Activated CD8-positive, alpha-beta T cell treated with anti-CD3 and anti-CD28 coated beads for 36 hours (primary cell): ENCODE results near the gene TCFL5. TPM values are rescaled to one million over a fixed set of nuclear protein-coding genes. Genes with fewer than 3 reads are reported as not detected.

Experiments used
- ATAC-seq: fragments of 200-7000 bp; cut with Tn5 transposase; one replicate; pipeline ENCODE4 v1.10.0; 2021; ENCODE audit warnings: mild to moderate bottlenecking, moderate library complexity
- CTCF ChIA-PET: fragments of 350-600 bp; sonication (Branson Sonifier 250); formaldehyde crosslinking; loops from one replicate; lab custom pipeline; 2021; ENCODE audit warnings: antibody characterized with exemption; lab: Charles Lee
- POLR2A ChIA-PET: fragments of 350-600 bp; sonication (Branson Sonifier 250); formaldehyde crosslinking; loops from one replicate; lab custom pipeline; 2021; ENCODE audit warnings: antibody characterized with exemption; lab: Charles Lee
- DNase-seq: peaks from one replicate; pipeline ENCODE4 v3.0.0-alpha.2; 2020
- H3K27ac Mint-ChIP-seq: one replicate; pipeline ENCODE4 v1.8.0; 2021; ENCODE audit warnings: mild to moderate bottlenecking, mixed read lengths
- H3K27me3 Mint-ChIP-seq: one replicate; pipeline ENCODE4 v1.8.0; 2021; ENCODE audit warnings: mixed read lengths
- H3K36me3 Mint-ChIP-seq: one replicate; pipeline ENCODE4 v1.8.0; 2021; ENCODE audit warnings: low read depth, mixed read lengths
- H3K4me1 Mint-ChIP-seq: one replicate; pipeline ENCODE4 v1.8.0; 2021; ENCODE audit warnings: low read depth, mixed read lengths
- H3K4me3 Mint-ChIP-seq: one replicate; pipeline ENCODE4 v1.8.0; 2021; ENCODE audit warnings: mild to moderate bottlenecking, moderate library complexity, mixed read lengths
- H3K9me3 Mint-ChIP-seq: one replicate; pipeline ENCODE4 v1.8.0; 2021; ENCODE audit warnings: mixed read lengths
- CTCF ChIP-seq: fragments of 200-600 bp; IDR thresholded peaks from one replicate; pipeline ENCODE4 v1.8.0; 2022; ENCODE audit warnings: antibody characterized with exemption, mild to moderate bottlenecking
- intact Hi-C: fragments of 100-400 bp; cut with micrococcal nuclease; formaldehyde crosslinking; loops from one replicate; pipeline ENCODE4 v1.10.0; 2022
- total RNA-seq, 2 experiments: library from RNA; stranded (reverse); gene quantifications; one replicate each; pipeline ENCODE4 v1.2.3, GENCODE V29; 2021

Gene TCFL5
- total RNA-seq, 2 experiments from 2014 or later: 7.5 to 7.6 TPM

- no peak for TF ChIP-seq CTCF
- Mint-ChIP-seq H3K9me3 (no peaks in the 10 kb centered on the region), H3K4me3 (no peak overlapping the region), H3K4me1 (peaks cover 24% of the 10 kb centered on the region), H3K36me3 (peaks cover 65% of the 10 kb centered on the region), H3K27ac (peak overlapping the region; percentile 10), H3K27me3 (no peaks in the 10 kb centered on the region)
- POLR2A ChIA-PET: interaction anchor here (1.2 to 1.9 kb wide), 2 partner anchors 11 to 45 kb away, joined by 4 read pairs; partner anchors contain the start of gene GID8
- DNase-seq (peak; percentile 59), ATAC-seq (peak; percentile 68)
- CTCF ChIA-PET: interaction anchor here (1.0 to 3.6 kb wide), 3 partner anchors 15 to 70 kb away, joined by 3 to 16 read pairs (median 4); no protein-coding TSS in a partner anchor
- intact Hi-C loops: no loop called here
Measured at GRCh38 chr20:62892348-62893304, 31.0 kb upstream of the TCFL5 start.

- H3K27me3 Mint-ChIP-seq: no peaks in the 10 kb centered on the region
- peaks cover 24% of the 10 kb centered on the region for H3K4me1 Mint-ChIP-seq
- no peaks in the 10 kb centered on the region for H3K9me3 Mint-ChIP-seq
- ChIA-PET POLR2A (no interaction called here), CTCF (interaction anchor here (1.2 to 2.6 kb wide), 2 partner anchors 16 to 18 kb away, joined by 4 to 14 read pairs; no protein-coding TSS in a partner anchor)
- peak overlapping the region; percentile 50 for H3K27ac Mint-ChIP-seq
- no peak overlapping the region for H3K4me3 Mint-ChIP-seq
- no peak for TF ChIP-seq CTCF
- ATAC-seq (peak; percentile 37), DNase-seq (peak; percentile 31)
- intact Hi-C loops: no loop called here
- H3K36me3 Mint-ChIP-seq: peaks cover 64% of the 10 kb centered on the region
Measured at GRCh38 chr20:62891111-62891510, 29.5 kb upstream of the TCFL5 start.

DNA sequence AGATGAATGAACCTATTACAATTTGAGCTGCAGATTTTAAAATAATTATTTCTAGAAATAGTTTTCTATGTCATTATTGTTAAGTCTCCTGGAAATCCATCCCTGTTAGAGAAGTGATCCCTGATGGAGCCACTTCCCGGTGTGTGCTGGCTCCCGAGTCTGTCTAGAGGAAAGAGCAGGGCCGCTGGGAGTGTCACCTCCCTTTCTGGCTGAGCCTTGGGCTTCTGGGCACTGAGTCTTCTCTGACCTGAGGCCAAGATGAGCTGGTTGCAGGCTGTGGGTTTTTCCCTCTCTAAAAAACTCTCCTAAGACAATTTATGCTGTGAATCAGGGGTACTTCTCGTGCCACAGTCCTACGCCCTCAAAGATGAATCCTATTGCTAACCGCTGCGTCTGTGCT, 28.8 kb upstream of the TCFL5 start:
- no peak overlapping the region for H3K4me3 Mint-ChIP-seq
- intact Hi-C loops: no loop called here
- no peaks in the 10 kb centered on the region for H3K9me3 Mint-ChIP-seq
- peaks cover 60% of the 10 kb centered on the region for H3K36me3 Mint-ChIP-seq
- peaks cover 24% of the 10 kb centered on the region for H3K4me1 Mint-ChIP-seq
- peak overlapping the region; percentile 50 for H3K27ac Mint-ChIP-seq
- TF ChIP-seq CTCF: no peak
- ATAC-seq: no peak
- ChIA-PET CTCF (interaction anchor here (1.2 to 2.6 kb wide), 2 partner anchors 17 to 19 kb away, joined by 4 to 14 read pairs; no protein-coding TSS in a partner anchor), POLR2A (no interaction called here)
- DNase-seq: no peak
- no peaks in the 10 kb centered on the region for H3K27me3 Mint-ChIP-seq

DNA sequence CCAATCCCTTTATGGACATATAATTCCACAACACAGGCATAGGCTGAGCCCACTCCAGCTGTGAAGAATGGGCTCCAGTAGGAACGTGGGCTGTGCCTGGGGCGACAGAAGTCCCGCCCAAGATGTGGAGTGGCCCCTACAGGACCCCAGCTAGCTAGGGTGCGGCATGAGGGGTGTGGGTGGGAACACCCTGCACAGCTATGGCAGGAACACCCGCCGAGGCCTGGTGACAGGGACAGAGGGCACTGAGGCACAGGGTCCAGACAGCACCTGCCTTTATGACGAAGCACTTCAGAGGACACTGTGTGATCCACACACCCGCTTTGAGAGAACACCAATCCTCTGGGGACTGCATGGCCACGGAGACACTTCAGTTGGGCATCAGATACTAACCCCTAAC, 28.2 kb upstream of the TCFL5 start:
- intact Hi-C loops: no loop called here
- Mint-ChIP-seq H3K36me3 (peaks cover 57% of the 10 kb centered on the region), H3K4me1 (peaks cover 24% of the 10 kb centered on the region)

More for the DNA sequence above, 28.2 kb upstream of the TCFL5 start:
- CTCF ChIA-PET: interaction anchor here (0.6 to 2.6 kb wide), 7 partner anchors 10 to 86 kb away, joined by 3 to 14 read pairs (median 4); no protein-coding TSS in a partner anchor
- H3K4me3 Mint-ChIP-seq: no peak overlapping the region
- H3K9me3 Mint-ChIP-seq: no peaks in the 10 kb centered on the region
- H3K27me3 Mint-ChIP-seq: no peaks in the 10 kb centered on the region
- no peak overlapping the region for H3K27ac Mint-ChIP-seq
- DNase-seq (no peak), ATAC-seq (no peak)
- no peak for TF ChIP-seq CTCF
- POLR2A ChIA-PET: interaction anchor here (1.5 kb wide), 1 partner anchor 8 kb away, joined by 5 read pairs; no protein-coding TSS in a partner anchor
